HepG2 (cell line): ENCODE measurements around the gene POF1B. TPM values are rescaled to one million over a fixed set of nuclear protein-coding genes. Genes with fewer than 3 reads are reported as not detected.

ENCODE experiments used
- ATAC-seq: fragments of 200-7000 bp; cut with Tn5 transposase; 3 replicates; pipeline ENCODE4 v1.9.1; 2020; ENCODE audit warnings: mild to moderate bottlenecking, moderate library complexity
- BruUV-seq: library from RNA; stranded (reverse); fragments of 400-500 nt; replicated peaks from 2 replicates; lab custom pipeline; 2021; lab: Mats Ljungman, UMichigan
- CTCF ChIA-PET: fragments of 300-600 bp; formaldehyde crosslinking; extraction: SDS; loops from one replicate; lab custom pipeline; 2021; ENCODE audit warnings: low total read pairs, inconsistent platforms, low intra/inter-chr PET ratio; lab: Yijun Ruan, JAX
- POLR2A ChIA-PET: fragments of 350-600 bp; sonication (Branson Sonifier 250); formaldehyde crosslinking; loops from one replicate; lab custom pipeline; 2020; ENCODE audit warnings: antibody characterized with exemption, inconsistent platforms; lab: Yijun Ruan, JAX
- DNase-seq: peaks from one replicate; pipeline ENCODE4 v3.0.0-alpha.2; 2015; ENCODE audit warnings: low spot score
- FAIRE-seq: peaks from 3 replicates; lab custom pipeline; 2011; peaks lifted over from hg19 to GRCh38; lab: Jason Lieb, UNC
- H2AFZ ChIP-seq: one replicate; pipeline ENCODE4 v1.6.1; 2011; ENCODE audit warnings: low read length, inconsistent platforms
- H3K27ac ChIP-seq: fragments of 300-600 bp; 3 replicates; pipeline ENCODE4 v1.8.0; 2011; ENCODE audit warnings: mixed run types, mild to moderate bottlenecking, mixed read lengths, low read length, inconsistent platforms; ENCODE audit not compliant: insufficient read depth; ENCODE audit errors: extremely low read length
- H3K27me3 ChIP-seq, 2 experiments: fragments of 200-600 bp in 1 of 2; 2 replicates in 1 of 2; 3 replicates in 1 of 2; pipeline versions ENCODE4 v1.6.0 to v1.8.0; 2011; ENCODE audit warnings: low read length in 2 of 2, mild to moderate bottlenecking in 2 of 2, moderate library complexity in 2 of 2, inconsistent platforms in 1 of 2; ENCODE audit not compliant: insufficient read depth in 2 of 2, control insufficient read depth in 1 of 2
- H3K36me3 ChIP-seq, 2 experiments: fragments of 200-600 bp in 1 of 2; replicated peaks in 1 of 2; 2 replicates in 1 of 2; 3 replicates in 1 of 2; pipeline versions ENCODE4 v1.5.1 to v1.8.0; 2011; ENCODE audit warnings: low read length in 2 of 2, inconsistent platforms in 1 of 2; ENCODE audit not compliant: insufficient read depth in 2 of 2, control insufficient read depth in 1 of 2
- H3K4me1 ChIP-seq: 2 replicates; pipeline ENCODE4 v1.5.1; 2012; ENCODE audit warnings: low read length, inconsistent platforms; ENCODE audit not compliant: insufficient read depth
- H3K4me2 ChIP-seq: 2 replicates; pipeline ENCODE4 v1.6.0; 2011; ENCODE audit warnings: low read depth, low read length, inconsistent platforms
- H3K4me3 ChIP-seq, 3 experiments: fragments of 200-600 bp in 1 of 3; sonication (generic), shearing (Covaris generic) in 1 of 3; replicated peaks in 1 of 3; 2 replicates each; pipeline ENCODE4 v1.5.1; 2011 to 2016; ENCODE audit warnings: low read length in 3 of 3, inconsistent platforms in 2 of 3, low read depth in 2 of 3, mild to moderate bottlenecking in 2 of 3, control low read depth in 1 of 3, mixed read lengths in 1 of 3; ENCODE audit not compliant: insufficient read depth in 1 of 3
- H3K79me2 ChIP-seq: one replicate; pipeline ENCODE4 v1.6.1; 2011; ENCODE audit warnings: low read length, inconsistent platforms; ENCODE audit not compliant: insufficient read depth
- H3K9ac ChIP-seq: 2 replicates; pipeline ENCODE4 v1.6.0; 2011; ENCODE audit warnings: mild to moderate bottlenecking, low read depth, low read length, inconsistent platforms; ENCODE audit not compliant: insufficient read depth
- H3K9me3 ChIP-seq: 2 replicates; pipeline ENCODE4 v1.5.1; 2012; ENCODE audit warnings: mild to moderate bottlenecking, low read length
- H4K20me1 ChIP-seq: 2 replicates; pipeline ENCODE4 v1.6.0; 2011; ENCODE audit warnings: inconsistent platforms, mild to moderate bottlenecking, low read length, moderate library complexity; ENCODE audit not compliant: insufficient read depth
- AGO1 ChIP-seq: fragments of 200-400 bp; formaldehyde crosslinking; IDR thresholded peaks from 2 replicates; pipeline ENCODE4 v1.6.1; 2017; ENCODE audit warnings: mild to moderate bottlenecking, low read depth, low read length, moderate library complexity; ENCODE audit not compliant: poor library complexity, severe bottlenecking
- ETV5 ChIP-seq: IDR thresholded peaks from 2 replicates; pipeline ENCODE4 v1.6.1; 2018; ENCODE audit warnings: missing biosample characterization, missing genetic modification reagents, inconsistent platforms, borderline replicate concordance
- HDAC6 ChIP-seq: fragments of 200-600 bp; sonication (generic); IDR thresholded peaks from 2 replicates; pipeline ENCODE4 v1.7.0; 2017; ENCODE audit warnings: mild to moderate bottlenecking, antibody characterized with exemption, low read length, low read depth
- NFE2 ChIP-seq: sonication (generic); formaldehyde crosslinking; IDR thresholded peaks from 2 replicates; pipeline ENCODE4 v1.4.0; 2020; ENCODE audit warnings: missing genetic modification reagents
- ZKSCAN5 ChIP-seq: sonication (generic); formaldehyde crosslinking; IDR thresholded peaks from 2 replicates; pipeline ENCODE4 v1.5.1; 2020; ENCODE audit warnings: mild to moderate bottlenecking, missing genetic modification reagents
- ZNF234 ChIP-seq: sonication (generic); formaldehyde crosslinking; conservative IDR thresholded peaks from 2 replicates; pipeline ENCODE4 v1.5.1; 2020; ENCODE audit warnings: mild to moderate bottlenecking, missing genetic modification reagents
- ZNF30 ChIP-seq: sonication (generic); formaldehyde crosslinking; IDR thresholded peaks from 2 replicates; pipeline ENCODE4 v1.5.0; 2020; ENCODE audit warnings: mild to moderate bottlenecking, missing genetic modification reagents
- ZNF501 ChIP-seq: sonication (generic); formaldehyde crosslinking; IDR thresholded peaks from 2 replicates; pipeline ENCODE4 v1.5.1; 2020; ENCODE audit warnings: mild to moderate bottlenecking, moderate library complexity, missing genetic modification reagents
- ZNF691 ChIP-seq: sonication (generic); formaldehyde crosslinking; IDR thresholded peaks from 2 replicates; pipeline ENCODE4 v1.4.0; 2020; ENCODE audit warnings: missing genetic modification reagents, low read depth, mild to moderate bottlenecking, borderline replicate concordance
- ZNF703 ChIP-seq: sonication (generic); formaldehyde crosslinking; IDR thresholded peaks from 2 replicates; pipeline ENCODE4 v1.5.1; 2020; ENCODE audit warnings: missing genetic modification reagents, mild to moderate bottlenecking, moderate library complexity, borderline replicate concordance
- ZNF724P ChIP-seq: sonication (generic); formaldehyde crosslinking; IDR thresholded peaks from 2 replicates; pipeline ENCODE4 v1.8.0; 2022; ENCODE audit warnings: missing genetic modification reagents, borderline replicate concordance
- ZNF772 ChIP-seq: sonication (generic); formaldehyde crosslinking; IDR thresholded peaks from 2 replicates; pipeline ENCODE4 v1.5.0; 2020; ENCODE audit warnings: mild to moderate bottlenecking, missing genetic modification reagents
- WGBS: methylation state at CpG from one replicate; pipeline ENCODE4 v1.1.6; 2017; ENCODE audit warnings: low lambda C conversion rate; 5-methylcytosine and 5-hydroxymethylcytosine counted together
- in situ Hi-C: cut with HindIII; loops from 2 replicates; pipeline ENCODE4 v1.10.0; 2017; ENCODE audit warnings: low pct_unique_long_range_greater_than_20kb; ENCODE audit not compliant: extremely low pct_ligation_motif_present
- intact Hi-C: fragments of 100-400 bp; cut with micrococcal nuclease; formaldehyde crosslinking; loops from one replicate; pipeline ENCODE4 v1.10.0; 2022; ENCODE audit not compliant: unreplicated experiment
- polyA plus RNA-seq, 8 experiments: library from polyadenylated mRNA; depleted of rRNA in 3 of 8; stranded (reverse) in 7 of 8; unstranded in 1 of 8; fragments of >200 nt; fragmentation: Illumina TruSeq in 4 of 8; extraction: Trizol in 4 of 8; gene quantifications; 2 replicates each; pipeline versions ENCODE4 v1.2.1 to v1.2.3, GENCODE V29; 2011 to 2016; ENCODE audit warnings: low read depth in 4 of 8, missing spikeins in 1 of 8, mixed read lengths in 1 of 8; ENCODE audit not compliant: insufficient read depth in 1 of 8
- total RNA-seq, 5 experiments: library from RNA; depleted of rRNA; stranded (reverse); fragments of >200 nt; fragmentation: Illumina TruSeq; extraction: Trizol; gene quantifications; 2 replicates each; pipeline ENCODE4 v1.2.3, GENCODE V29; 2016; ENCODE audit warnings: low read depth in 1 of 5

The POF1B gene
- total and polyA plus RNA-seq, 2 of the 13 experiments (the other 11 are each of a cell fraction or from before 2014, with no cell fraction given): not detected

GRCh38 chrX:85391878-85392238 is 12.4 kb upstream of the POF1B start:
- intact Hi-C loops: no loop called here
- DNase-seq: no peak
- 0% methylated on average over 1 of the region's 2 CpGs for WGBS

DNA sequence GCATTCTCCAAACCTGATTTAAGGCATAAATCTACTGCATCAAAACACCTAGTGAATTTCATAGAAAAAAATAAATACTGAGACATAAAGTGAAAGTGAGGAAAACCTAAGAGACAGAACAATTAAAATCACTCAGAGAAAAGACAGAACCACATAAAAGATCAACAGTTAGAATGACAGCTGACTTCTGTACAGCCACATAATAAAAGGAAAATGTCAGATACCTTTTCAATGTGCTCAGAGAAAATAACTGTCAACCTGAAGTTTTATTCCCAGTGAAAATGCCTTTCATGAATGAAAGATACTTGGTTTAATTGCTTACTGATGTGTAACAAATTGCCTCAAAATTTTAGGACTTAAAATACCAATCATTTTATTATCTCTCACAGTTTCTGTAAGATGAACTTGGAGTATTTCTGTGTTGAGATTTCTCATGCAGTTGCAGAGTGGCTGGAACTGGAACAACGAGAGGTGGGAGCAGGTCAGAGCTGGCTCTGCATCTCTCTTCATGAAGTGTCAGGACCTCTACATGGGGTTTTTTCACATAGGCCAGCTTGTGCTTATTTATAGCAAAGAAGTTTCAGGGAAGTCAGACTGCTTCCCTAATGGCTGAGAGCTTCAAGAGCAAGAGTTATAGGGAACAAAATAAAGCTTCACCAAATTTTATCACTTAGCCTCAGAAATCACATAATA is 11.9 kb upstream of the POF1B start:
- Histone ChIP-seq H3K36me3 (no peaks in the 10 kb centered on the region), H3K4me2 (no peak overlapping the region), H3K27ac (no peak overlapping the region), H3K9ac (no peak overlapping the region), H3K4me1 (no peaks in the 10 kb centered on the region), H3K27me3 (no peaks in the 10 kb centered on the region), H3K4me3 (no peak overlapping the region), H3K9me3 (no peaks in the 10 kb centered on the region), H4K20me1 (no peaks in the 10 kb centered on the region), H2AFZ (no peak overlapping the region), H3K79me2 (no peaks in the 10 kb centered on the region)
- POLR2A ChIA-PET: no interaction called here
- in situ Hi-C loops (no loop called here), intact Hi-C loops (no loop called here)
- no TSS peak for BruUV-seq
- FAIRE-seq: no peak
- DNase-seq: no peak
- ATAC-seq: no peak
- CTCF ChIA-PET: no interaction called here
- no CpG with 5 or more reads among the region's 1 CpG for WGBS
- TF ChIP-seq HDAC6 (no peak), ETV5 (CRISPR knock-in tag) (no peak), ZKSCAN5 (CRISPR knock-in tag) (no peak), ZNF234 (CRISPR knock-in tag) (no peak), ZNF772 (CRISPR knock-in tag) (no peak), ZNF724P (CRISPR knock-in tag) (no peak), ZNF30 (CRISPR knock-in tag) (no peak)

More at GRCh38 chrX:85391878-85392238, 12.4 kb upstream of the POF1B start:
- no peaks in the 10 kb centered on the region for H4K20me1 ChIP-seq
- no peak for FAIRE-seq
- H3K36me3 ChIP-seq: no peaks in the 10 kb centered on the region
- ATAC-seq: no peak
- in situ Hi-C loops: no loop called here
- no peaks in the 10 kb centered on the region for H3K79me2 ChIP-seq
- H3K4me2 ChIP-seq: no peak overlapping the region
- H3K27ac ChIP-seq: no peak overlapping the region
- no peak overlapping the region for H3K4me3 ChIP-seq
- ChIA-PET POLR2A (no interaction called here), CTCF (no interaction called here)
- H3K27me3 ChIP-seq: no peaks in the 10 kb centered on the region
- no TSS peak for BruUV-seq
- no peak overlapping the region for H3K9ac ChIP-seq
- no peaks in the 10 kb centered on the region for H3K9me3 ChIP-seq
- no peaks in the 10 kb centered on the region for H3K4me1 ChIP-seq
- no peak for TF ChIP-seq AGO1
- no peak for TF ChIP-seq ZNF703 (CRISPR knock-in tag)
- no peak for TF ChIP-seq ZNF501 (CRISPR knock-in tag)
- no peak for TF ChIP-seq ZNF691 (CRISPR knock-in tag)
- no peak for TF ChIP-seq NFE2 (CRISPR knock-in tag)
- H2AFZ ChIP-seq: no peak overlapping the region
